H1 (cell line): ENCODE measurements around the gene TLE4. TPM values are rescaled to one million over a fixed set of nuclear protein-coding genes. Genes with fewer than 3 reads are reported as not detected.

ENCODE experiments used
- CTCF ChIA-PET: fragments of 300-600 bp; sonication (Branson Sonifier 250); formaldehyde crosslinking; loops from one replicate; lab custom pipeline; 2021; ENCODE audit not compliant: partially characterized antibody; lab: Charles Lee
- POLR2A ChIA-PET: fragments of 300-600 bp; sonication (Branson Sonifier 250); formaldehyde crosslinking; loops from one replicate; lab custom pipeline; 2021; ENCODE audit warnings: inconsistent platforms; ENCODE audit not compliant: partially characterized antibody; lab: Charles Lee
- DNase-seq, 2 experiments: peaks; one replicate each; pipeline versions ENCODE4 v3.0.0 to v3.0.0-alpha.2; 2010 to 2022; ENCODE audit warnings: low spot score in 2 of 2, low read depth in 1 of 2, mixed read lengths in 1 of 2
- FAIRE-seq: peaks from 2 replicates; lab custom pipeline; 2011; peaks lifted over from hg19 to GRCh38; lab: Jason Lieb, UNC
- H2AFZ ChIP-seq: 2 replicates; pipeline ENCODE4 v1.8.1; 2012; ENCODE audit warnings: low read length, inconsistent platforms
- H2AK5ac ChIP-seq: 2 replicates; pipeline ENCODE4 v1.6.1; 2013; ENCODE audit warnings: low read depth, low read length
- H2BK120ac ChIP-seq: replicated peaks from 2 replicates; pipeline ENCODE3; 2013; ENCODE audit warnings: low read depth, low read length, inconsistent platforms
- H2BK12ac ChIP-seq: 2 replicates; pipeline ENCODE4 v1.6.1; 2013; ENCODE audit warnings: low read depth, low read length
- H2BK15ac ChIP-seq: 2 replicates; pipeline ENCODE4 v1.6.1; 2013; ENCODE audit warnings: low read length
- H2BK20ac ChIP-seq: 2 replicates; pipeline ENCODE4 v1.6.1; 2013; ENCODE audit warnings: low read length
- H2BK5ac ChIP-seq: 2 replicates; pipeline ENCODE4 v1.6.1; 2013; ENCODE audit warnings: low read depth, low read length
- H3K14ac ChIP-seq: 2 replicates; pipeline ENCODE4 v1.6.1; 2013; ENCODE audit warnings: inconsistent platforms; ENCODE audit not compliant: insufficient read length
- H3K18ac ChIP-seq: 2 replicates; pipeline ENCODE4 v1.6.1; 2013; ENCODE audit warnings: low read length; ENCODE audit errors: extremely low read depth
- H3K23ac ChIP-seq: 2 replicates; pipeline ENCODE4 v1.6.1; 2013; ENCODE audit warnings: inconsistent platforms; ENCODE audit not compliant: insufficient read length
- H3K23me2 ChIP-seq: 2 replicates; pipeline ENCODE4 v1.6.1; 2013; ENCODE audit warnings: low read depth, low read length
- H3K27ac ChIP-seq: 2 replicates; pipeline ENCODE4 v1.6.1; 2011; ENCODE audit warnings: low read depth, low read length, inconsistent platforms
- H3K27me3 ChIP-seq, 4 experiments: replicated peaks in 1 of 4; 1 replicate in 1 of 4; 2 replicates in 3 of 4; pipeline versions ENCODE4 v1.6.1 to v1.8.1; 2011 to 2013; ENCODE audit warnings: low read length in 3 of 4, mild to moderate bottlenecking in 3 of 4, inconsistent platforms in 2 of 4, mixed read lengths in 2 of 4, moderate library complexity in 1 of 4; ENCODE audit not compliant: control insufficient read depth in 3 of 4, insufficient read depth in 3 of 4; ENCODE audit errors: extremely low read depth in 1 of 4
- H3K36me3 ChIP-seq, 4 experiments: 2 replicates each; pipeline versions ENCODE4 v1.6.1 to v1.8.1; 2011 to 2013; ENCODE audit warnings: mild to moderate bottlenecking in 4 of 4, low read length in 3 of 4, moderate library complexity in 2 of 4, control low read depth in 1 of 4, inconsistent platforms in 1 of 4; ENCODE audit not compliant: insufficient read depth in 4 of 4, control insufficient read depth in 2 of 4
- H3K4ac ChIP-seq: replicated peaks from 2 replicates; pipeline ENCODE3; 2013; ENCODE audit warnings: low read length, low read depth, mixed read lengths, inconsistent platforms; ENCODE audit not compliant: insufficient read length
- H3K4me1 ChIP-seq, 4 experiments: replicated peaks in 1 of 4; 1 replicate in 1 of 4; 2 replicates in 3 of 4; pipeline versions ENCODE4 v1.6.1 to v1.8.1; 2011 to 2013; ENCODE audit warnings: low read length in 3 of 4, inconsistent platforms in 2 of 4, mixed read lengths in 1 of 4; ENCODE audit not compliant: insufficient read depth in 4 of 4, control insufficient read depth in 3 of 4
- H3K4me2 ChIP-seq, 2 experiments: 2 replicates each; pipeline versions ENCODE4 v1.6.1 to v1.8.1; 2011 to 2013; ENCODE audit warnings: low read depth in 2 of 2, low read length in 2 of 2, control low read depth in 1 of 2, inconsistent platforms in 1 of 2, mild to moderate bottlenecking in 1 of 2; ENCODE audit not compliant: insufficient read depth in 1 of 2
- H3K4me3 ChIP-seq, 4 experiments: fragments of 200-600, 300-600 bp in 1 of 4; sonication (generic), shearing (Covaris generic), sonication (Bioruptor Twin) in 1 of 4; 2 replicates each; pipeline versions ENCODE4 v1.5.1 to v1.8.1; 2011 to 2016; ENCODE audit warnings: low read length in 4 of 4, low read depth in 3 of 4, control low read depth in 2 of 4, inconsistent platforms in 2 of 4, mild to moderate bottlenecking in 2 of 4, mixed read lengths in 1 of 4, moderate library complexity in 1 of 4; ENCODE audit not compliant: insufficient read depth in 2 of 4; ENCODE audit errors: extremely low read depth in 1 of 4
- H3K56ac ChIP-seq: replicated peaks from 2 replicates; pipeline ENCODE3; 2013; ENCODE audit warnings: low read depth, mild to moderate bottlenecking, mixed read lengths, low read length, inconsistent platforms; ENCODE audit not compliant: insufficient read length
- H3K79me1 ChIP-seq: 2 replicates; pipeline ENCODE4 v1.6.1; 2013; ENCODE audit warnings: low read depth, low read length, control low read depth
- H3K79me2 ChIP-seq, 2 experiments: 2 replicates each; pipeline versions ENCODE4 v1.6.1 to v1.8.1; 2012 to 2013; ENCODE audit warnings: low read length in 2 of 2, mild to moderate bottlenecking in 2 of 2, inconsistent platforms in 1 of 2; ENCODE audit not compliant: insufficient read depth in 2 of 2, control insufficient read depth in 1 of 2
- H3K9ac ChIP-seq, 4 experiments: replicated peaks in 1 of 4; 1 replicate in 1 of 4; 2 replicates in 3 of 4; pipeline versions ENCODE4 v1.6.1 to v1.8.1; 2011 to 2013; ENCODE audit warnings: low read depth in 3 of 4, low read length in 3 of 4, control low read depth in 2 of 4, mild to moderate bottlenecking in 2 of 4, moderate library complexity in 2 of 4, inconsistent platforms in 1 of 4; ENCODE audit errors: extremely low read depth in 1 of 4
- H3K9me3 ChIP-seq, 2 experiments: 2 replicates each; pipeline versions ENCODE4 v1.6.1 to v1.8.1; 2012 to 2013; ENCODE audit warnings: mild to moderate bottlenecking in 2 of 2, moderate library complexity in 2 of 2, control low read depth in 1 of 2, inconsistent platforms in 1 of 2, low read depth in 1 of 2, low read length in 1 of 2, mixed read lengths in 1 of 2; ENCODE audit not compliant: insufficient read depth in 2 of 2
- H4K20me1 ChIP-seq, 2 experiments: replicated peaks in 1 of 2; 2 replicates each; pipeline versions ENCODE3 to v1.8.1; 2011 to 2013; ENCODE audit warnings: inconsistent platforms in 2 of 2, low read length in 2 of 2, mild to moderate bottlenecking in 1 of 2; ENCODE audit not compliant: insufficient read depth in 2 of 2, control insufficient read depth in 1 of 2
- H4K5ac ChIP-seq: 2 replicates; pipeline ENCODE4 v1.6.1; 2013; ENCODE audit warnings: low read length, low read depth, mixed read lengths, inconsistent platforms; ENCODE audit not compliant: insufficient read length
- H4K8ac ChIP-seq: 2 replicates; pipeline ENCODE4 v1.8.0; 2013; ENCODE audit warnings: mild to moderate bottlenecking, moderate library complexity, low read length, inconsistent platforms; ENCODE audit not compliant: insufficient read depth; ENCODE audit errors: extremely low read depth
- H4K91ac ChIP-seq: replicated peaks from 2 replicates; pipeline ENCODE3; 2013; ENCODE audit warnings: low read length, mixed read lengths, inconsistent platforms; ENCODE audit not compliant: insufficient read length
- ATF2 ChIP-seq: IDR thresholded peaks from 2 replicates; pipeline ENCODE4 v1.6.1; 2012; ENCODE audit warnings: low read length, inconsistent platforms
- BRCA1 ChIP-seq: IDR thresholded peaks from 2 replicates; pipeline ENCODE4 v1.6.1; 2012; ENCODE audit warnings: low read depth, low read length, improper control_type of control experiment
- CBX5 ChIP-seq: fragments of 300-800, 300-1000 bp; sonication (generic); IDR thresholded peaks from 2 replicates; pipeline ENCODE4 v1.7.1; 2016; ENCODE audit warnings: antibody characterized with exemption, low read length, low read depth
- CHD2 ChIP-seq: IDR thresholded peaks from 2 replicates; pipeline ENCODE4 v1.6.1; 2012; ENCODE audit warnings: low read length, improper control_type of control experiment
- CTCF ChIP-seq, 3 experiments: IDR thresholded peaks; 1 replicate in 2 of 3; 2 replicates in 1 of 3; pipeline versions ENCODE4 v1.5.1 to v1.6.1; 2011; ENCODE audit warnings: low read length in 3 of 3, mild to moderate bottlenecking in 3 of 3, inconsistent platforms in 2 of 3, low read depth in 1 of 3, moderate library complexity in 1 of 3; ENCODE audit not compliant: insufficient read depth in 1 of 3; ENCODE audit errors: control extremely low read depth in 1 of 3
- JUND ChIP-seq: IDR thresholded peaks from 2 replicates; pipeline ENCODE4 v1.6.1; 2011; ENCODE audit warnings: mild to moderate bottlenecking, improper control_type of control experiment, low read length
- NRF1 ChIP-seq: IDR thresholded peaks from 2 replicates; pipeline ENCODE4 v1.6.1; 2011; ENCODE audit warnings: mild to moderate bottlenecking, low read depth, low read length, improper control_type of control experiment
- POU5F1 ChIP-seq: IDR thresholded peaks from 2 replicates; pipeline ENCODE4 v1.6.1; 2011; ENCODE audit warnings: low read depth, mild to moderate bottlenecking, low read length, moderate library complexity
- RXRA ChIP-seq: IDR thresholded peaks from 2 replicates; pipeline ENCODE4 v1.6.1; 2011; ENCODE audit warnings: low read depth, mild to moderate bottlenecking, low read length, moderate library complexity; ENCODE audit not compliant: insufficient read depth
- SRF ChIP-seq: IDR thresholded peaks from 2 replicates; pipeline ENCODE4 v1.6.1; 2011; ENCODE audit warnings: mild to moderate bottlenecking, low read depth, low read length, moderate library complexity
- TAF1 ChIP-seq: IDR thresholded peaks from 2 replicates; pipeline ENCODE4 v1.6.1; 2011; ENCODE audit warnings: mild to moderate bottlenecking, low read depth, low read length
- WGBS, 2 experiments: shearing (Covaris generic) in 1 of 2; methylation state at CpG; one replicate each; pipeline versions ENCODE4 v1.1.6 to v1.1.7; 2013 to 2015; ENCODE audit warnings: low lambda C conversion rate in 2 of 2, mixed read lengths in 2 of 2, inconsistent platforms in 1 of 2, low coverage in 1 of 2, missing lambda C conversion rate in 1 of 2; ENCODE audit not compliant: insufficient replicate concordance in 2 of 2, insufficient coverage in 1 of 2, insufficient read length in 1 of 2; ENCODE audit errors: extremely low coverage in 1 of 2, missing lambda C conversion rate in 1 of 2; 5-methylcytosine and 5-hydroxymethylcytosine counted together
- polyA plus RNA-seq, 7 experiments: library from polyadenylated mRNA; depleted of rRNA in 3 of 7; stranded (reverse) in 5 of 7; unstranded in 2 of 7; fragments of >200 nt in 5 of 7; fragments of 200-250 nt in 2 of 7; gene quantifications; 1 replicate in 5 of 7; 2 replicates in 1 of 7; 4 replicates in 1 of 7; pipeline versions ENCODE4 v1.2.1 to v1.2.3, GENCODE V29; 2011 to 2013; ENCODE audit warnings: missing spikeins in 2 of 7, mixed read lengths in 2 of 7
- total RNA-seq: library from RNA; stranded (reverse); fragmentation: NEBNext Ultra II Directional; extraction: Animal tissue kit (Norgen Biotek cat#: 25700); gene quantifications from 2 replicates; pipeline ENCODE4 v1.2.1, GENCODE V29; 2021

TLE4 gene
- total and polyA plus RNA-seq, 2 of the 8 experiments (the other 6 are each of a cell fraction or from before 2014, with no cell fraction given) = 32.4 to 36.9 TPM

GRCh38 chr9:79535534-79535933 is 36.2 kb upstream of the TLE4 start:
- CTCF ChIA-PET = no interaction called here
- no peaks in the 10 kb centered on the region for H3K9me3 ChIP-seq
- no peaks in the 10 kb centered on the region for H3K4me1 ChIP-seq
- no peak overlapping the region for H3K4ac ChIP-seq
- H2AFZ ChIP-seq = no peak overlapping the region
- H3K36me3 ChIP-seq = no peaks in the 10 kb centered on the region
- H3K9ac ChIP-seq = no peak overlapping the region
- 91% methylated on average over 1 of the region's 1 CpG; no CpG with 5 or more reads in 1 of the 2 experiments for WGBS, 2 experiments
- no peak for DNase-seq
- H2BK12ac ChIP-seq = no peak overlapping the region
- H3K79me1 ChIP-seq = no peaks in the 10 kb centered on the region
- H4K8ac ChIP-seq = no peak overlapping the region
- no peak overlapping the region for H3K4me2 ChIP-seq
- no peak overlapping the region for H2BK120ac ChIP-seq
- no peak overlapping the region for H2BK20ac ChIP-seq
- no peaks in the 10 kb centered on the region for H3K79me2 ChIP-seq
- no peak for FAIRE-seq
- no peak overlapping the region for H3K23ac ChIP-seq
- peaks cover 0 to 3% of the 10 kb centered on the region in 2 experiments for H4K20me1 ChIP-seq
- no peak overlapping the region for H4K91ac ChIP-seq
- H3K18ac ChIP-seq = no peak overlapping the region
- H3K23me2 ChIP-seq = no peaks in the 10 kb centered on the region
- H2AK5ac ChIP-seq = no peak overlapping the region
- H2BK15ac ChIP-seq = no peak overlapping the region
- no peak overlapping the region for H2BK5ac ChIP-seq
- POLR2A ChIA-PET = no interaction called here
- H3K4me3 ChIP-seq = no peak overlapping the region
- H3K27me3 ChIP-seq = no peaks in the 10 kb centered on the region
- H4K5ac ChIP-seq = no peak overlapping the region
- no peak overlapping the region for H3K27ac ChIP-seq
- H3K56ac ChIP-seq = no peak overlapping the region
- no peak overlapping the region for H3K14ac ChIP-seq
- TF ChIP-seq BRCA1 (no peak), SRF (no peak), RXRA (no peak), CHD2 (no peak), CTCF (IDR thresholded peaks at IDR 0.05; ENCODE audit: control extremely low read depth in 1 of 3, insufficient read depth in 1 of 3, low read depth in 1 of 3, low read length in 3 of 3) (no peak), POU5F1 (no peak), TAF1 (no peak), JUND (no peak), NRF1 (no peak), CBX5 (no peak), ATF2 (no peak)
